SH-SY5Y (cell line): ENCODE measurements around the gene ZNF496.

ENCODE experiments used
- GATA2 ChIP-seq: IDR thresholded peaks from 2 replicates; pipeline ENCODE4 v1.6.1; 2011; ENCODE audit warnings: mild to moderate bottlenecking, low read depth, low read length
- GATA3 ChIP-seq: IDR thresholded peaks from 2 replicates; pipeline ENCODE4 v1.6.1; 2011; ENCODE audit warnings: low read depth, mild to moderate bottlenecking, low read length, moderate library complexity

DNA sequence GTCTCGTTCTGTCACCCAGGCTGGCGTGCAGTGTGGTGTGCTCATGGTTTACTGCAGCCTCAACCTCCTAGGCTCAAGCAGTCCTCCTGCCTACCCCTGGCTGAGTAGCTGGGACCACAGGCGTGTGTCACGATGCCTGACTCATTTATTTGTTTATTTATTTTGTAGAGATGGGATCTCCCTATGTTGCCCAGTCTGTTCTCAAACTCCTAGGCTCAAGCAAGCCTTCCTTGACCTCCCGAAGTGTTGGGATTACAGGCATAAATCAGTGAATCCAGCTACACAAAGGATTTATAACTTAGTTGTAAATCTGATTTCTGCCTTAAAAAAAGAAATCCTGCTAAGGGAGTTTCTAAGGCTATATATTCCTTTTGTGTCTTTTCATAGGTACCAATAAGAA lies 30.5 kb upstream of the ZNF496 start:
- TF ChIP-seq GATA2 (no peak), GATA3 (no peak)
